Esophagus muscularis mucosa (tissue), 3 donors: Measurements from ENCODE around the gene ARPC1B.

Experiments
- CTCF ChIP-seq, 3 experiments: fragments of 200-600 bp in 2 of 3; fragments of 450-650 bp in 1 of 3; sonication (generic) in 2 of 3; IDR thresholded peaks; one replicate each; pipeline ENCODE4 v1.5.1; 2017 to 2019; ENCODE audit warnings: antibody characterized with exemption in 3 of 3, mild to moderate bottlenecking in 2 of 3, moderate library complexity in 1 of 3
- EP300 ChIP-seq: sonication (generic); formaldehyde crosslinking; IDR thresholded peaks from one replicate; pipeline ENCODE4 v1.6.1; 2017; ENCODE audit warnings: antibody characterized with exemption

- TF ChIP-seq EP300: no peak
- no peak for TF ChIP-seq CTCF (IDR thresholded peaks at IDR 0.05)
Measured at GRCh38 chr7:99369767-99370391, 4.7 kb upstream of the ARPC1B start.
